Keratinocyte (primary cell): ENCODE measurements around the gene GRK5. TPM values are rescaled to one million over a fixed set of nuclear protein-coding genes. Genes with fewer than 3 reads are reported as not detected.

ENCODE experiments used
- DNase-seq: peaks from one replicate; pipeline ENCODE4 v3.0.0-alpha.2; 2011; ENCODE audit warnings: low read depth, missing footprints, low spot score
- FAIRE-seq: peaks from 2 replicates; lab custom pipeline; 2011; peaks lifted over from hg19 to GRCh38; lab: Jason Lieb, UNC
- H2AFZ ChIP-seq: 2 replicates; pipeline ENCODE4 v1.6.0; 2012; ENCODE audit warnings: low read length, control low read depth, inconsistent platforms; ENCODE audit not compliant: control insufficient read depth
- H3K27ac ChIP-seq: 2 replicates; pipeline ENCODE4 v1.5.1; 2011; ENCODE audit warnings: low read length; ENCODE audit not compliant: control insufficient read depth, insufficient read depth
- H3K27me3 ChIP-seq: 3 replicates; pipeline ENCODE4 v1.6.0; 2011; ENCODE audit warnings: low read length; ENCODE audit not compliant: control insufficient read depth, insufficient read depth; ENCODE audit errors: extremely low read depth
- H3K36me3 ChIP-seq, 2 experiments: 2 replicates in 1 of 2; 3 replicates in 1 of 2; pipeline ENCODE4 v1.5.1; 2011; ENCODE audit warnings: low read length in 2 of 2, mild to moderate bottlenecking in 1 of 2; ENCODE audit not compliant: control insufficient read depth in 2 of 2, insufficient read depth in 2 of 2; ENCODE audit errors: extremely low read depth in 1 of 2
- H3K4me1 ChIP-seq: 3 replicates; pipeline ENCODE4 v1.5.1; 2011; ENCODE audit warnings: low read length; ENCODE audit not compliant: control insufficient read depth, insufficient read depth; ENCODE audit errors: extremely low read depth
- H3K4me2 ChIP-seq: 3 replicates; pipeline ENCODE4 v1.6.0; 2011; ENCODE audit warnings: low read depth, low read length; ENCODE audit not compliant: control insufficient read depth, insufficient read depth; ENCODE audit errors: extremely low read depth
- H3K4me3 ChIP-seq, 3 experiments: fragments of 200-600 bp in 1 of 3; sonication (generic) in 1 of 3; 2 replicates in 2 of 3; 3 replicates in 1 of 3; pipeline ENCODE4 v1.5.1; 2011 to 2016; ENCODE audit warnings: low read length in 3 of 3, mild to moderate bottlenecking in 3 of 3, control low read depth in 2 of 3, inconsistent platforms in 1 of 3, low read depth in 1 of 3, mixed read lengths in 1 of 3, mixed run types in 1 of 3, moderate library complexity in 1 of 3; ENCODE audit not compliant: control insufficient read depth in 2 of 3, insufficient read depth in 2 of 3; ENCODE audit errors: extremely low read depth in 1 of 3
- H3K79me2 ChIP-seq: 2 replicates; pipeline ENCODE4 v1.6.0; 2012; ENCODE audit warnings: low read length; ENCODE audit not compliant: control insufficient read depth, insufficient read depth
- H3K9ac ChIP-seq: 3 replicates; pipeline ENCODE4 v1.6.0; 2011; ENCODE audit warnings: low read length; ENCODE audit not compliant: control insufficient read depth, insufficient read depth; ENCODE audit errors: extremely low read depth
- H3K9me1 ChIP-seq: 3 replicates; pipeline ENCODE4 v1.6.0; 2011; ENCODE audit warnings: low read length; ENCODE audit not compliant: control insufficient read depth, insufficient read depth; ENCODE audit errors: extremely low read depth
- H3K9me3 ChIP-seq: 2 replicates; pipeline ENCODE4 v1.5.1; 2012; ENCODE audit warnings: low read depth, low read length; ENCODE audit not compliant: control insufficient read depth
- H4K20me1 ChIP-seq: 3 replicates; pipeline ENCODE4 v1.6.0; 2011; ENCODE audit warnings: low read length; ENCODE audit not compliant: control insufficient read depth, insufficient read depth; ENCODE audit errors: extremely low read depth
- CTCF ChIP-seq, 3 experiments: IDR thresholded peaks in 1 of 3; conservative IDR thresholded peaks in 1 of 3; optimal IDR thresholded peaks in 1 of 3; 2 replicates in 2 of 3; 3 replicates in 1 of 3; pipeline versions ENCODE3 to v1.5.1; 2011; ENCODE audit warnings: low read length in 3 of 3, mild to moderate bottlenecking in 3 of 3, moderate library complexity in 2 of 3, control low read depth in 1 of 3, inconsistent platforms in 1 of 3; ENCODE audit not compliant: insufficient read depth in 2 of 3; ENCODE audit errors: extremely low read depth in 1 of 3
- EZH2 ChIP-seq: IDR thresholded peaks from one replicate; pipeline ENCODE4 v1.6.1; 2012; ENCODE audit warnings: inconsistent platforms, mild to moderate bottlenecking, low read length, moderate library complexity
- dilution Hi-C: fragments of 300-500 bp; cut with MboI; formaldehyde crosslinking; loops from one replicate; pipeline ENCODE4 v1.7.0; 2020; ENCODE audit warnings: low sequenced_read_pairs; ENCODE audit not compliant: extremely low pct_ligation_motif_present
- polyA plus RNA-seq, 5 experiments: library from polyadenylated mRNA; depleted of rRNA in 3 of 5; stranded (reverse) in 3 of 5; stranded (forward) in 1 of 5; unstranded in 1 of 5; fragments of >200 nt; gene quantifications; 1 replicate in 1 of 5; 2 replicates in 3 of 5; 3 replicates in 1 of 5; pipeline versions ENCODE4 v1.2.1 to v1.2.3, GENCODE V29; 2011 to 2012; ENCODE audit warnings: missing spikeins in 2 of 5, low read depth in 1 of 5, low replicate concordance in 1 of 5

GRK5 gene
- polyA plus RNA-seq, 1 donor (not counting 4 experiments of a cell fraction or from before 2014, with no cell fraction given): 7.6 TPM

GRCh38 chr10:119404719-119405519 is 197.5 kb downstream of the GRK5 start:
- Histone ChIP-seq H3K4me2 (no peak overlapping the region), H3K27me3 (no peaks in the 10 kb centered on the region), H3K79me2 (no peaks in the 10 kb centered on the region), H4K20me1 (no peaks in the 10 kb centered on the region), H2AFZ (no peak overlapping the region), H3K9me1 (no peaks in the 10 kb centered on the region), H3K9ac (no peak overlapping the region), H3K4me3 (no peak overlapping the region), H3K9me3 (no peaks in the 10 kb centered on the region), H3K36me3 (no peaks in the 10 kb centered on the region), H3K27ac (no peak overlapping the region), H3K4me1 (peaks cover 7% of the 10 kb centered on the region)
- TF ChIP-seq EZH2 (no peak), CTCF (optimal IDR thresholded peaks at IDR 0.05 in 1 of 3, IDR thresholded peaks at IDR 0.05 in 1 of 3, conservative IDR thresholded peaks at IDR 0.05 in 1 of 3; ENCODE audit: extremely low read depth in 1 of 3, insufficient read depth in 2 of 3, low read length in 3 of 3) (no peak)
- FAIRE-seq (no peak), DNase-seq (no peak)
- dilution Hi-C loops: loop anchor here (25.0 kb wide), 1 partner anchor 193 kb away; the partner anchor contains the start of gene GRK5

GRCh38 chr10:119405520-119405807 is 198.1 kb downstream of the GRK5 start:
- no peak for FAIRE-seq
- dilution Hi-C loops: loop anchor here (25.0 kb wide), 1 partner anchor 193 kb away; the partner anchor contains the start of gene GRK5

More at GRCh38 chr10:119405520-119405807, 198.1 kb downstream of the GRK5 start:
- no peak overlapping the region for H2AFZ ChIP-seq
- H3K4me2 ChIP-seq: no peak overlapping the region
- no peak for DNase-seq
- H4K20me1 ChIP-seq: no peaks in the 10 kb centered on the region
- H3K27ac ChIP-seq: no peak overlapping the region
- no peaks in the 10 kb centered on the region for H3K9me3 ChIP-seq
- peaks cover 7% of the 10 kb centered on the region for H3K4me1 ChIP-seq
- H3K36me3 ChIP-seq: no peaks in the 10 kb centered on the region
- H3K9me1 ChIP-seq: no peaks in the 10 kb centered on the region
- no peak overlapping the region for H3K9ac ChIP-seq
- no peaks in the 10 kb centered on the region for H3K79me2 ChIP-seq
- no peaks in the 10 kb centered on the region for H3K27me3 ChIP-seq
- H3K4me3 ChIP-seq: no peak overlapping the region
- no peak for TF ChIP-seq CTCF (optimal IDR thresholded peaks at IDR 0.05 in 1 of 3, IDR thresholded peaks at IDR 0.05 in 1 of 3, conservative IDR thresholded peaks at IDR 0.05 in 1 of 3; ENCODE audit: extremely low read depth in 1 of 3, insufficient read depth in 2 of 3, low read length in 3 of 3)
- no peak for TF ChIP-seq EZH2
